Ishikawa (cell line): ENCODE data around the gene CDHR1.

Source experiments
- CEBPB ChIP-seq: IDR thresholded peaks from 2 replicates; pipeline ENCODE4 v1.6.1; 2012
- CREB1 ChIP-seq: IDR thresholded peaks from 2 replicates; pipeline ENCODE4 v1.6.1; 2012; ENCODE audit warnings: low read depth
- EGR1 ChIP-seq: IDR thresholded peaks from 2 replicates; pipeline ENCODE4 v1.6.1; 2012
- EP300 ChIP-seq: IDR thresholded peaks from 2 replicates; pipeline ENCODE4 v1.6.1; 2012; ENCODE audit warnings: borderline replicate concordance
- FOXM1 ChIP-seq: IDR thresholded peaks from 2 replicates; pipeline ENCODE4 v1.6.1; 2012; ENCODE audit warnings: low read depth, borderline replicate concordance
- REST ChIP-seq: IDR thresholded peaks from 2 replicates; pipeline ENCODE4 v1.6.1; 2012; ENCODE audit warnings: low read depth, mild to moderate bottlenecking
- TAF1 ChIP-seq: IDR thresholded peaks from 2 replicates; pipeline ENCODE4 v1.6.1; 2012; ENCODE audit warnings: low read depth, mild to moderate bottlenecking
- TF ChIP-seq, protein P1 (sequence below): IDR thresholded peaks from 2 replicates; pipeline ENCODE4 v1.6.1; 2012
- TF ChIP-seq, protein P2 (sequence below): IDR thresholded peaks from 2 replicates; pipeline ENCODE4 v1.6.1; 2012

- no peak for TF ChIP-seq REST
- no peak for TF ChIP-seq EP300
- TF ChIP-seq, protein P1, sequence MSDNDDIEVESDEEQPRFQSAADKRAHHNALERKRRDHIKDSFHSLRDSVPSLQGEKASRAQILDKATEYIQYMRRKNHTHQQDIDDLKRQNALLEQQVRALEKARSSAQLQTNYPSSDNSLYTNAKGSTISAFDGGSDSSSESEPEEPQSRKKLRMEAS, result no peak
- no peak for TF ChIP-seq FOXM1
- no peak for TF ChIP-seq TAF1
- no peak for TF ChIP-seq EGR1
- TF ChIP-seq CEBPB, result no peak
- no peak for TF ChIP-seq CREB1
- TF ChIP-seq, protein P2, sequence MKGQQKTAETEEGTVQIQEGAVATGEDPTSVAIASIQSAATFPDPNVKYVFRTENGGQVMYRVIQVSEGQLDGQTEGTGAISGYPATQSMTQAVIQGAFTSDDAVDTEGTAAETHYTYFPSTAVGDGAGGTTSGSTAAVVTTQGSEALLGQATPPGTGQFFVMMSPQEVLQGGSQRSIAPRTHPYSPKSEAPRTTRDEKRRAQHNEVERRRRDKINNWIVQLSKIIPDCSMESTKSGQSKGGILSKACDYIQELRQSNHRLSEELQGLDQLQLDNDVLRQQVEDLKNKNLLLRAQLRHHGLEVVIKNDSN, result no peak
These were observed 10.9 kb downstream of the CDHR1 start for GRCh38 chr10:84205049-84205852.
